Panc1 (cell line): ENCODE results near the gene PICALM. TPM values are rescaled to one million over a fixed set of nuclear protein-coding genes. Genes with fewer than 3 reads are reported as not detected.

ENCODE experiments used
- ATAC-seq: fragments of 200-7000 bp; cut with Tn5 transposase; 2 replicates; pipeline ENCODE4 v1.9.1; 2020; ENCODE audit warnings: mild to moderate bottlenecking, moderate library complexity
- BruUV-seq: library from RNA; stranded (reverse); fragments of 400-500 nt; replicated peaks from 2 replicates; lab custom pipeline; 2021; lab: Mats Ljungman, UMichigan
- CTCF ChIA-PET: fragments of 300-600 bp; sonication (Branson Sonifier 250); formaldehyde crosslinking; loops from one replicate; lab custom pipeline; 2022; ENCODE audit warnings: antibody characterized with exemption; lab: Charles Lee
- POLR2A ChIA-PET: fragments of 300-600 bp; sonication (Branson Sonifier 250); formaldehyde crosslinking; loops from one replicate; lab custom pipeline; 2022; ENCODE audit warnings: antibody characterized with exemption; lab: Charles Lee
- DNase-seq: peaks from one replicate; pipeline ENCODE4 v3.0.0-alpha.2; 2010; ENCODE audit warnings: low read depth, low spot score
- H3K27ac ChIP-seq: 2 replicates; pipeline ENCODE4 v1.5.1; 2011; ENCODE audit warnings: mild to moderate bottlenecking, low read length, inconsistent platforms
- H3K27me3 ChIP-seq: fragments of 200-500 bp; sonication (Bioruptor generic); 2 replicates; pipeline ENCODE4 v1.6.0; 2014; ENCODE audit warnings: low read length, inconsistent platforms; ENCODE audit not compliant: control insufficient read depth, insufficient read depth
- H3K36me3 ChIP-seq: fragments of 200-500 bp; sonication (Bioruptor generic); 2 replicates; pipeline ENCODE4 v1.5.1; 2014; ENCODE audit warnings: inconsistent platforms, mild to moderate bottlenecking, low read length, moderate library complexity; ENCODE audit not compliant: control insufficient read depth, insufficient read depth
- H3K4me1 ChIP-seq: 2 replicates; pipeline ENCODE4 v1.5.1; 2011; ENCODE audit warnings: inconsistent platforms, mild to moderate bottlenecking, low read length, moderate library complexity; ENCODE audit not compliant: control insufficient read depth, insufficient read depth
- H3K4me3 ChIP-seq, 2 experiments: 2 replicates each; pipeline ENCODE4 v1.5.1; 2011 to 2012; ENCODE audit warnings: low read depth in 2 of 2, low read length in 2 of 2, mild to moderate bottlenecking in 2 of 2, inconsistent platforms in 1 of 2, moderate library complexity in 1 of 2
- H3K9me3 ChIP-seq: fragments of 200-500 bp; sonication (Bioruptor generic); 2 replicates; pipeline ENCODE4 v1.5.1; 2014; ENCODE audit warnings: low read depth, mild to moderate bottlenecking, inconsistent platforms, low read length, moderate library complexity; ENCODE audit not compliant: control insufficient read depth, insufficient read depth
- POLR2AphosphoS5 ChIP-seq: IDR thresholded peaks from 2 replicates; pipeline ENCODE4 v1.6.1; 2012; ENCODE audit warnings: mild to moderate bottlenecking, low read depth, low read length, moderate library complexity
- SIN3A ChIP-seq: IDR thresholded peaks from 2 replicates; pipeline ENCODE4 v1.6.1; 2012; ENCODE audit warnings: low read depth, mild to moderate bottlenecking, low read length, moderate library complexity, borderline replicate concordance; ENCODE audit not compliant: insufficient read depth
- TCF7L2 ChIP-seq: IDR thresholded peaks from 2 replicates; pipeline ENCODE4 v1.6.1; 2011; ENCODE audit warnings: mild to moderate bottlenecking, low read depth, low read length, inconsistent platforms
- in situ Hi-C: cut with HindIII; loops from 2 replicates; pipeline ENCODE4 v1.10.0; 2016; ENCODE audit warnings: low sequenced_read_pairs, low pct_unique_long_range_greater_than_20kb
- intact Hi-C: fragments of 100-400 bp; cut with micrococcal nuclease; formaldehyde crosslinking; loops from one replicate; pipeline ENCODE4 v1.10.0; 2022; ENCODE audit not compliant: unreplicated experiment
- total RNA-seq: library from RNA; stranded (reverse); gene quantifications from one replicate; pipeline ENCODE4 v1.2.1, GENCODE V29; 2021; ENCODE audit not compliant: unreplicated experiment
- TF ChIP-seq, protein P1 (sequence below): fragments of 450-650 bp; IDR thresholded peaks from 2 replicates; pipeline ENCODE4 v1.5.1; 2017; ENCODE audit warnings: mild to moderate bottlenecking
- TF ChIP-seq, protein P2 (sequence below), 2 experiments: IDR thresholded peaks; 2 replicates each; pipeline ENCODE4 v1.6.1; 2011 to 2012; ENCODE audit warnings: low read depth in 2 of 2, control low read depth in 1 of 2, low read length in 1 of 2, mild to moderate bottlenecking in 1 of 2, moderate library complexity in 1 of 2; ENCODE audit not compliant: insufficient read depth in 1 of 2

Gene PICALM
- total RNA-seq, 1 experiment from 2014 or later, result 153 TPM

DNA sequence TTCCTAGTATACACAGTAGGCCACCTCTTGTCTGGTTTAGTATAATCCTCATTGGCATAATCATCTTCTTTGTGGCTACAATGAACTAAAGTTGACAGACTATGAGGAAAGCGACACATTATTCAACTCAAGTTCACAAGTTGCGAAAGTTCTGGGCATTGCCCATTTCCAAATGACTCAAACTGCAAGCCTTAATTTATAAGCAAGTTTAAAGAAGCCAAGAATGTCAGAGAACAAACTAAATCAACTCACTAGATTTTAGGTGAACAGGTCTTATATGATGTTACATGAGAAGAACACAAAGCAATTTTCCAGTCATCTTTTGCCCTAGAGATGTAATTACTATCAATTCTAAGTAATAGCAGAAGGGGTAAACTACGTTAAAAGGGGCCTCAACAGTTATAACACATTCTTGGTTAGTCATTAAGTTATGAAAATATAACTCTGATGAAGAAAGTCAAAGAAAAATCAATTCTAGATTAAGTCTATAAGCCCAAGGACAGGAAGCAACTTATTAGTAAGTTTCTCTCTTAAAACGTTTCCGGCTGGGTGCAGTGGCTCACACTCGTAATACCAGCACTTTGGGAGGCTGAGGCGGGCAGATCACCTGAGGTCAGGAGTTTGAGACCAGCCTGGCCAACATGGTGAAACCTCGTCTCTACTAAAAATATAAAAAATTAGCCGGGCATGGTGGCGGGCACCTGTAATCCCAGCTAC, 21.5 kb downstream of the PICALM start:
- Histone ChIP-seq H3K36me3 (no peaks in the 10 kb centered on the region), H3K27me3 (no peaks in the 10 kb centered on the region), H3K9me3 (no peaks in the 10 kb centered on the region), H3K4me1 (peaks cover 22% of the 10 kb centered on the region), H3K27ac (no peak overlapping the region), H3K4me3 (no peak overlapping the region)
- ChIA-PET POLR2A (no interaction called here), CTCF (no interaction called here)
- in situ Hi-C loops (no loop called here), intact Hi-C loops (no loop called here)
- ATAC-seq (no peak), DNase-seq (no peak)
- BruUV-seq, result no TSS peak
- TF ChIP-seq, protein P1, sequence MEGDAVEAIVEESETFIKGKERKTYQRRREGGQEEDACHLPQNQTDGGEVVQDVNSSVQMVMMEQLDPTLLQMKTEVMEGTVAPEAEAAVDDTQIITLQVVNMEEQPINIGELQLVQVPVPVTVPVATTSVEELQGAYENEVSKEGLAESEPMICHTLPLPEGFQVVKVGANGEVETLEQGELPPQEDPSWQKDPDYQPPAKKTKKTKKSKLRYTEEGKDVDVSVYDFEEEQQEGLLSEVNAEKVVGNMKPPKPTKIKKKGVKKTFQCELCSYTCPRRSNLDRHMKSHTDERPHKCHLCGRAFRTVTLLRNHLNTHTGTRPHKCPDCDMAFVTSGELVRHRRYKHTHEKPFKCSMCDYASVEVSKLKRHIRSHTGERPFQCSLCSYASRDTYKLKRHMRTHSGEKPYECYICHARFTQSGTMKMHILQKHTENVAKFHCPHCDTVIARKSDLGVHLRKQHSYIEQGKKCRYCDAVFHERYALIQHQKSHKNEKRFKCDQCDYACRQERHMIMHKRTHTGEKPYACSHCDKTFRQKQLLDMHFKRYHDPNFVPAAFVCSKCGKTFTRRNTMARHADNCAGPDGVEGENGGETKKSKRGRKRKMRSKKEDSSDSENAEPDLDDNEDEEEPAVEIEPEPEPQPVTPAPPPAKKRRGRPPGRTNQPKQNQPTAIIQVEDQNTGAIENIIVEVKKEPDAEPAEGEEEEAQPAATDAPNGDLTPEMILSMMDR, result no peak
- TF ChIP-seq, protein P2, sequence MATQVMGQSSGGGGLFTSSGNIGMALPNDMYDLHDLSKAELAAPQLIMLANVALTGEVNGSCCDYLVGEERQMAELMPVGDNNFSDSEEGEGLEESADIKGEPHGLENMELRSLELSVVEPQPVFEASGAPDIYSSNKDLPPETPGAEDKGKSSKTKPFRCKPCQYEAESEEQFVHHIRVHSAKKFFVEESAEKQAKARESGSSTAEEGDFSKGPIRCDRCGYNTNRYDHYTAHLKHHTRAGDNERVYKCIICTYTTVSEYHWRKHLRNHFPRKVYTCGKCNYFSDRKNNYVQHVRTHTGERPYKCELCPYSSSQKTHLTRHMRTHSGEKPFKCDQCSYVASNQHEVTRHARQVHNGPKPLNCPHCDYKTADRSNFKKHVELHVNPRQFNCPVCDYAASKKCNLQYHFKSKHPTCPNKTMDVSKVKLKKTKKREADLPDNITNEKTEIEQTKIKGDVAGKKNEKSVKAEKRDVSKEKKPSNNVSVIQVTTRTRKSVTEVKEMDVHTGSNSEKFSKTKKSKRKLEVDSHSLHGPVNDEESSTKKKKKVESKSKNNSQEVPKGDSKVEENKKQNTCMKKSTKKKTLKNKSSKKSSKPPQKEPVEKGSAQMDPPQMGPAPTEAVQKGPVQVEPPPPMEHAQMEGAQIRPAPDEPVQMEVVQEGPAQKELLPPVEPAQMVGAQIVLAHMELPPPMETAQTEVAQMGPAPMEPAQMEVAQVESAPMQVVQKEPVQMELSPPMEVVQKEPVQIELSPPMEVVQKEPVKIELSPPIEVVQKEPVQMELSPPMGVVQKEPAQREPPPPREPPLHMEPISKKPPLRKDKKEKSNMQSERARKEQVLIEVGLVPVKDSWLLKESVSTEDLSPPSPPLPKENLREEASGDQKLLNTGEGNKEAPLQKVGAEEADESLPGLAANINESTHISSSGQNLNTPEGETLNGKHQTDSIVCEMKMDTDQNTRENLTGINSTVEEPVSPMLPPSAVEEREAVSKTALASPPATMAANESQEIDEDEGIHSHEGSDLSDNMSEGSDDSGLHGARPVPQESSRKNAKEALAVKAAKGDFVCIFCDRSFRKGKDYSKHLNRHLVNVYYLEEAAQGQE (IDR thresholded peaks at IDR 0.05; ENCODE audit: insufficient read depth in 1 of 2, low read depth in 2 of 2, low read length in 1 of 2), result no peak
- TF ChIP-seq POLR2AphosphoS5 (no peak), TCF7L2 (no peak), SIN3A (no peak)

DNA sequence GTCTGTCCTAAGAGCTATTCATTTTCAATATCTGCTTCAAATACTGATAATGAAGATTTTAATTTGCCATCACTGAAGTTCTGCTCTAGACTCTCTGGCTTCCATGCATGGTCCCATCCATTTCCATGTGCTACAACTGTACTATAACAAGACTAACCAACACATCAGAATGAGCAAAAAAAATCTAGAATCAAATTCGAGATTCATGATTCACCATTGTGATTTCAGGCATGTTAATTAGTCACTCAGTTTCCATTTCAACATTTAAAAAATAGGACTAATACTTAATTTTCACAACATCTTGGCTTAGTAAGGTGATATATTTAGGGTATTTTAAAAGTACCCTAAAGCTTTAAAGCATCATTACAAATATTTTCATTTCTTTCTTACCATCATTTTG, 22.8 kb downstream of the PICALM start:
- in situ Hi-C loops, result no loop called here
- POLR2A ChIA-PET, result no interaction called here
- BruUV-seq, result TSS peak; percentile 11
- H3K36me3 ChIP-seq, result no peaks in the 10 kb centered on the region
- no peaks in the 10 kb centered on the region for H3K27me3 ChIP-seq
- intact Hi-C loops, result no loop called here
- TF ChIP-seq SIN3A (no peak), POLR2AphosphoS5 (no peak), TCF7L2 (no peak)
- TF ChIP-seq, protein P1, result no peak
- TF ChIP-seq, protein P2 (IDR thresholded peaks at IDR 0.05; ENCODE audit: insufficient read depth in 1 of 2, low read depth in 2 of 2, low read length in 1 of 2), result no peak
- CTCF ChIA-PET, result no interaction called here
- no peak overlapping the region for H3K4me3 ChIP-seq
- no peak for ATAC-seq
- H3K27ac ChIP-seq, result no peak overlapping the region
- no peaks in the 10 kb centered on the region for H3K9me3 ChIP-seq
- DNase-seq, result no peak
- peaks cover 35% of the 10 kb centered on the region for H3K4me1 ChIP-seq
